GM19324 (cell line): ENCODE data around the gene LAPTM4A.
"Not testable (repeated sequence)": the region's sequence is repeated elsewhere in the genome, so short reads cannot be mapped to it uniquely, and the experiment has no call there.

Experiments used
- ATAC-seq: cut with Tn5 transposase; IDR thresholded peaks from one replicate; pipeline ENCODE4 v1.9.1; 2021; ENCODE audit warnings: mild to moderate bottlenecking, moderate library complexity; ENCODE audit not compliant: unreplicated experiment, low FRiP score

LAPTM4A gene

GRCh38 chr2:20052861-20053281 is 1.4 kb upstream of the LAPTM4A start:
- ATAC-seq: no peak

GRCh38 chr2:20052229-20052851 is 912 bp upstream of the LAPTM4A start:
- no peak for ATAC-seq

GRCh38 chr2:20050646-20051531 is 539 bp downstream of the LAPTM4A start:
- ATAC-seq: peak; percentile 28

GRCh38 chr2:20050104-20050645 is 1.3 kb downstream of the LAPTM4A start:
- ATAC-seq: no peak

GRCh38 chr2:20049637-20050036 is 1.8 kb downstream of the LAPTM4A start:
- ATAC-seq: no peak

GRCh38 chr2:20048488-20049448 is 2.7 kb downstream of the LAPTM4A start:
- ATAC-seq: no peak

GRCh38 chr2:20045712-20046292 is 5.6 kb downstream of the LAPTM4A start:
- ATAC-seq: not testable (repeated sequence)

GRCh38 chr2:20044778-20045177 is 6.7 kb downstream of the LAPTM4A start:
- ATAC-seq: no peak

- ATAC-seq: no peak
Measured at GRCh38 chr2:20042531-20042930, 8.9 kb downstream of the LAPTM4A start.

GRCh38 chr2:20040489-20041172 is 10.8 kb downstream of the LAPTM4A start:
- no peak for ATAC-seq

GRCh38 chr2:20037660-20038059 is 13.8 kb downstream of the LAPTM4A start:
- ATAC-seq: no peak

GRCh38 chr2:20035955-20036666 is 15.3 kb downstream of the LAPTM4A start:
- no peak for ATAC-seq

- no peak for ATAC-seq
Measured at GRCh38 chr2:20034821-20035220, 16.6 kb downstream of the LAPTM4A start.

GRCh38 chr2:20034218-20034617 is 17.2 kb downstream of the LAPTM4A start:
- no peak for ATAC-seq

GRCh38 chr2:20033322-20033721 is 18.1 kb downstream of the LAPTM4A start:
- no peak for ATAC-seq

- no peak for ATAC-seq
Measured at GRCh38 chr2:20030224-20030623, 21.2 kb downstream of the LAPTM4A start.

GRCh38 chr2:20027705-20028434 is 23.6 kb downstream of the LAPTM4A start:
- ATAC-seq: no peak

- no peak for ATAC-seq
Measured at GRCh38 chr2:20027260-20027677, 24.2 kb downstream of the LAPTM4A start.
